Femur (tissue), 1 donor: ENCODE results near the gene NEMP2.

Source experiments
- DNase-seq: peaks from one replicate; pipeline ENCODE4 v3.0.0-alpha.2; 2017

The NEMP2 gene

DNA sequence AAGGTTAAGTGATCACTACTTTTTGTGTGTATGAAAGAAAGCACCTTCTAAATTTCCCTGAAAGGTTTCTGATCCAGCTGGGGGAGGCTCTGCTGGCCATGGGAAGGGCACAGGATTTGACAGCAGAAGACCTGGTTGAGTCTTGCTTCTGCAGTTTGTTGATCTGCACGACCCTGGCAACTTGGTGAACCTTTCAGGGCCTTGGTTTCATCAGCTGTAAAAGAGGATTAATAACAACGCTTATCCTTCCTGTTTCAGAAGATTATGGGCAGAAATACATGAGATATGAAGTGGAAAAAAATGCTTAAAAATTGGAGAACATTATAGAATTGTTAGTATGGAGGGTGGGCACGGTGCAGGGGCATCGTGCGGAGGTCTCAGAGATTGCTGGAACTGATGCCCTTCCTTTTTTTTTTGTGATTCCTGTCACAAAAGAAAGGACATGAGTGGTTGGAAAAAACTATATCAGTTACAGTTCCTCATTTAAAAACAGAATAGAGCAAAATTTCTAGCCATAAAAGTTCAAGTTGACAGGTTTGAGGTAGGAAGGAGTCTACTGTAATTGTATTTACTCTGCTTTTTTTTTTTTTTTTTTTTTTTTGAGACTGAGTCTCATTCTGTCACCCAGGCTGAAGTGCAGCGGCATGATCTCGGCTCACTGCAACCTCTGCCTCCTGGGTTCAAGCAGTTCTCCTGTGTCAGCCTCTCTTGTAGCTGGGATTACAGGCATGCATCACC is 79.0 kb downstream of the NEMP2 start:
- DNase-seq = no peak

- no peak for DNase-seq
Observed at GRCh38 chr2:190454795-190455194, 79.7 kb downstream of the NEMP2 start.
